HG03520 (cell line): ENCODE data around the gene SFXN5.

Experiments used
- ATAC-seq: cut with Tn5 transposase; IDR thresholded peaks from one replicate; pipeline ENCODE4 v1.9.1; 2021; ENCODE audit warnings: mild to moderate bottlenecking, moderate library complexity; ENCODE audit not compliant: unreplicated experiment

The SFXN5 gene

DNA sequence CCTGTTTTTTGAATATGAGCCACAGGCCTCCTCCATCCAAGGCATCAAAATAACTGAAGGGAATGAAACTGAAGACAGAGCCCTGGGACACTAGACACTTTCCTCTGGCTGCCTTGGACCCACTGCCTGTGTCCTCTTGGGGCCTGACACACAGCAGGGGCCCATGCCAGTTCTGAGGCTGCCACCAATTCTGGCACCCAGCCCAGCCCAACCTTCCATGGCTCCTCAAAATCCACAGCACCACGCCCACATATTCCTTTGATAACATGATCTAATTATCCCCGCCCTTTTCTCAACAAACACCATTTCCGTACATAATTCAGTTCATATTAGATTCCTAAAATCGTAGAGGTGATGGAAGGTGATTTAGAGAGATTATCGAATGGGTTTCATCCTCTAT, 90.0 kb downstream of the SFXN5 start:
- ATAC-seq = no peak

- no peak for ATAC-seq
These were observed 90.8 kb downstream of the SFXN5 start for GRCh38 chr2:72980535-72981217.

- no peak for ATAC-seq
These were observed 91.6 kb downstream of the SFXN5 start for GRCh38 chr2:72979896-72980295.

GRCh38 chr2:72975017-72975416, 96.5 kb downstream of the SFXN5 start:
- no peak for ATAC-seq

- no peak for ATAC-seq
These were observed 97.1 kb downstream of the SFXN5 start for GRCh38 chr2:72974436-72974754.

DNA sequence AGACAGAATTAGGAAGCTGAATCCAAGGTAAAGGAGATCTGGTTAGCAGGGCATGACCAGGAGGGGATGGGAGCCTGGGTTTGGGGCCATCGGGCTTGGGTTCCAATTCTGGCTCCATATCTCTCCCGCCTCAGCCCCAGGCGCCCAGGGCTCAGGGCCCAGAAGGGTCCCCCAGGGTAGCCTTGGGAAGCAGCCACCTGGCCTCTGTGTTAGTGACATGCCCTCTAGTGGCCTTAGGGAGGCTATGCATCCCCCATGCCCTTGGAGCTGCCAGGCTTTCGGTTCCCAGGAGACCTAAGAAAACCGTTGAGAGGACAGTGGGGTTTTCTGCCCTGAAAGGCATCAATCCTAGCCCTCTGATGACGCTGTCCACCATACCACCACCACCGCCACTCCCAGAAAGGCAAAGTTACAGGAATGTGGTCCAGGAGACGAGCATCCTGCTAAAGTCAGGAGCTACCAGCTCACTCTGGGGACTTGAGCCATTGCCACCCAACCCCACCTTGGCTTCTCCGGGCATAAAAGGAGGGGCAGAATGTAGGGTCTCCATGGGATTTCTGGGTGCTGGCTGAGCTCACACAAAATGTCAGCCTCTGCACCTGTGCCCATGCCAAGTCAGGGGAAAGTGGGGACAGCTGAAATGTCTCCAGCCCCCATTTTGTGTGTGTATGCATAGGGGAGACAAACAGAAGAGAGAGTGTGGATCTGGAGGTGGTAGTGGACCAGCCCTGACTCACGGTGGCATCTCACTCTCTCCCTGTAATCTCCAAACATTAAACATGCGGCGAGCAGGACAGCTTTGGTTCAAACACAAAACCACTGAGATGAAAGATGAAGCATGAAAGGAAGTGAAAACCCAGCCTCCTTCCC, 97.7 kb downstream of the SFXN5 start:
- peak; percentile 73 for ATAC-seq

DNA sequence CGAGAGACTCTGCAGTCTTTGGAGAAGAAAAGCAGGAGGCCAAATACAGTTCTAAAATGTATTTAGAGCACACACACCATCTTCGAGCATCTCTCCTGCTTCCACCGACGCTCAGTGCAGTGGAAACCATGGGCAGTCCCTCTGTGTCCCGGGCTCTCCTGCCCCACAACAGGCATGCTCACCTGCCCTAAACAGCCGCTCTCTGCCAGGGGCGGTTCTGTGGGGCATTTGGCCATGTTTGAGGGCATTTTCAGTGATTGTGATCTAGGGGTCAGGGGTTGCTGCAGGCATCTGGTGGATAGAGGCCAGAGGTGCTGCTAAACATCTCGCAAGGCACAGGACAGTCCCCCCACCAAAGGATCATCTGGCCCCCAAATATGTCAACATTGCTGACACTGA, 98.4 kb downstream of the SFXN5 start:
- ATAC-seq = no peak

DNA sequence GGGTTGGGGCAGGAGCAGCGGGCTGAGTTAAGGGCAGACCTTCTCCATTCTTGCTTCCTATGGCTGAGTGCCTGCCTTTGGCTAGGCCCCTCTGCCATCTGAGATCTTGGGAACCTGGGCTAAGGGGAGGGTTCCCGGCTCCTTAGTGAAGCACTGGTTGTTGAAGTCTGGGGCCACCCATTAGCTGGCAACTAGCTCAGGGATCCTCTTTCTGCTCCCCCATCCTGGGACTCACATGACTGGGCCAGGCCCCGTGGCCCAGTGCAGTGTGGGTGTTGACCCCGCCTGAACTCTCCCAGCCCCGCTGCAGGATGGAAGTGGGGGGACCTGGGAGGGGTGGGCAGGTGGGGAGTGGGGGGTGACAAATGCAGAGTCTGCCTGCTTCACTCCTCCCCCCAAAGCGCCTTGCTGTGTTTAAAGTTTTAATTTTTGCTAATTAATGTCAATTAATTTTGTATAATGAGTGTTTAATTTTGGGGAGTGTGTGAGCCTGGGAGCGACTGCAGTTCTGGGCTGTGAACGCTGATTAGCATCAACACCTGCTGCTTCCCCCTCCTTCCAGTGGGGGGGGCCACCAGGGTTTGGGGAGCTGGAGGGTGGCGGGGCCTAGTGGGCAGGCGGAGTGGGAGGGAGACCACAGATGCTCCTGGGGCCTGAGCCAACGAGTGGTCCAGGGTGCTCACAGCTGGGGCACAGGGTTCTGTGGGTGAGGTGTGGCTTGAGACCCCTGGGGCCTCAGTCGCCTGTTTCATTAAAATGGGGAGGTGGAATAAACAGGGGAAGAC, 99.0 kb downstream of the SFXN5 start:
- ATAC-seq = no peak

DNA sequence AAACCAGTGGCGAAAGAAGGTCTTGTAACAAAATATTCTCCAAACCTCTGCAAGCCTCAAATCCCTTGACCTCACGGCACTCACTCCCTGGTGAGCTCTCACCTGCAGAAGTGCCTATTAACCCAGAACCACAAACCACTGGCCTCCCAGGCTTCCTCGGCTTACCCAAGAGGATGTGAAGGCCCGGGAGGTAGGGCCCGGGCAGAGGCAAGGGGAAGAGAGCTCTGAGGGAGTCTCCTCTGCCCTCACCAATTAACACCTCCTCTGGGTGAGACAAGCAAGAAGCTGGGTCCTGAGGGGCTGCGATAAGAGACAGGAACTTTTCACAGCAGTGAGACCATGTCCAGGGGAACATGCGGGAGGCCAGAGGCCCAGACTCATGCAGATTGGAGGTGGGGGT, 100.5 kb downstream of the SFXN5 start:
- ATAC-seq = no peak

DNA sequence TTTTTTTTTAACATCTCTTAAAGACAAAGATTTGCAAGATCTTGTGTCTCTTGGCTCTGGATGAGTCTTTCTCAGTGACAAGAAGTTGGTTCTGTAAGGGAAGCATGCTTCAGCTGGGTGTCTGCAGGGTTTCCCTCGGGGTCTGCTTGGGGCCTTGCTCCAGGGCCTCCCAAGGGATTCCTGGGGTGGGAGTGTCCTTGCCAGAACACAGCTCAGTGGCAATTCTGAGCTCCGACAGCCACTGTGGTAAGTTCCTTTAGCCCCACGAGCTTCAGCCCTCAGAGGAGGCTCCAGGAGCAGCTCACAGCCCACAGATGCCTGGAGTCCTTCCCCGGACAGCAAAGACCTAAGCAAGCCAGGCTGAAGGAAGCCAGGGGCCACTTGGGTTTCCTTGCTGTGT, 101.8 kb downstream of the SFXN5 start:
- no peak for ATAC-seq

- no peak for ATAC-seq
These were observed 103.2 kb downstream of the SFXN5 start for GRCh38 chr2:72968286-72968685.

- no peak for ATAC-seq
These were observed 105.6 kb downstream of the SFXN5 start for GRCh38 chr2:72965770-72966450.

DNA sequence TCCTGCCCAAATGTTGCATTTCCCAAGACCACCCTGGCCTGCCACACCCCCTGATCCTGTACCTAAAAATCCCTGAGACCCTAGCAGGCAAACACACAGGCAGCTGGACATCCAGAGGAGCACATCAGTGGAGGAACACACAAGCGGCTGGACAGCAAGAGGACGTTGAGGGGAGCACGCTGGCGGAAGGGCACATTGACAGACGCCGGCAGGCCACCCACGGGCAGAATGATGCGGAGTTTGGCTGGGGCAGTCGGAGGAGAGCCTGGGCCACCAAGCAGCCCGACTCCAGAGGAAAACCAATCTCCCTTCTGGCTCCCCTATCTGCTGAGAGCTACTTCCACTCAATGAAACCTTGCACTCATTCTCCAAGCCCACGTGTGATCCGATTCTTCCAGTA, 106.5 kb downstream of the SFXN5 start:
- ATAC-seq = no peak

DNA sequence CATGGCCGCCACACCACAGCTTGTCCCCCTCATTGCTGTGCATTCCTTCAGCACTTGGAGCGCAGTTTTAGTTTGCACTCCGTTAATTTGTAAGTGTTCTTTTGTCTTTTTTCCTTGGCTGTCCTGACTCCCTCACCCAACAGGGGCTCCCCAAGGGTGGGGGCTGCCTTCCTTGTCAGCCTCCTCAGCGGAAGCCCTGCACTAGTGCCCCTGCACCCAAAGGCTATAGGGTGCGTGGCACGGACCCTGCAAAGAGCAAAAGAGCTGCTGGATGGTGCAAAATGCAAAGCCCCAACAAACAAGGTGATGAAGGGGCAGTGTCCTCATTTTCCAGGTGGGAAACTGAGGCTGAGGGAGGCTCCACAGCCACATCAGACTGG, 107.4 kb downstream of the SFXN5 start:
- no peak for ATAC-seq

DNA sequence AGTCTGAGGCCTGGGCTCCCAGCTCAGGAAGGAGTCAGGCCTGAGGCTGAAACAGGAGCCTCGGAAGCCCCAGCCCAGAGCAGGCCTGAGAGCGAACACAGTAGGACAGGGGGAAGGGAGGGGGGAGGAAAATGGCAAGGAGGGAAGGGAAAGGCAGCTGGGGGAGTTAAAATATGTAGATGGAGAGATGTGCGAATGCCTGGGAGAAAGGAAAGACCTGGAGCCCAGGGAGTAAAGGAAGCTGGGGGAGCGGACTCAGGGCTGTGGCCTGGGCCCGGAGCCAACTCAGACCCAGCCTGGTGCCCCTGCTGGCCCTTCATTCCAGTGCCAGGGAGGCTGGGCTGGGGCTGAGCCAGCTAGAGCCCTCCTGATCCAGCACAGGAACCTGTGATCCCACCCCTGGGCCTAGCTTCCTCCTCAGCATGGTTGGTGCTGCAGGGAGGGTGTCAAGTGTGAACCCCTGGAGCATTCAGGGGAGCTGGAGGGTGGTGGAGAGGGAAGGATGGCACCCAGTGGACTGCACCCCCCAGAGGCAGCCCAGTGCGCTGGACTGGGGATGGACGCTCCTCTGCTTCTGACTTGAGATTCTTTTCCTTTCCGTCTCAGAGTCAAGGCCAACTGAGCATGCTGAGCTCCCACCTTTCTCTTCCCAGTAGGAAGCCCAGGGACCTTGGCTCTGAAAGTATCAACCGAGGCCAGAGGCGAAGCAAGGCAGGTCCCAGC, 107.9 kb downstream of the SFXN5 start:
- ATAC-seq = no peak

GRCh38 chr2:72962911-72963310, 108.6 kb downstream of the SFXN5 start:
- ATAC-seq = no peak

- no peak for ATAC-seq
These were observed 109.6 kb downstream of the SFXN5 start for GRCh38 chr2:72961853-72962468.

DNA sequence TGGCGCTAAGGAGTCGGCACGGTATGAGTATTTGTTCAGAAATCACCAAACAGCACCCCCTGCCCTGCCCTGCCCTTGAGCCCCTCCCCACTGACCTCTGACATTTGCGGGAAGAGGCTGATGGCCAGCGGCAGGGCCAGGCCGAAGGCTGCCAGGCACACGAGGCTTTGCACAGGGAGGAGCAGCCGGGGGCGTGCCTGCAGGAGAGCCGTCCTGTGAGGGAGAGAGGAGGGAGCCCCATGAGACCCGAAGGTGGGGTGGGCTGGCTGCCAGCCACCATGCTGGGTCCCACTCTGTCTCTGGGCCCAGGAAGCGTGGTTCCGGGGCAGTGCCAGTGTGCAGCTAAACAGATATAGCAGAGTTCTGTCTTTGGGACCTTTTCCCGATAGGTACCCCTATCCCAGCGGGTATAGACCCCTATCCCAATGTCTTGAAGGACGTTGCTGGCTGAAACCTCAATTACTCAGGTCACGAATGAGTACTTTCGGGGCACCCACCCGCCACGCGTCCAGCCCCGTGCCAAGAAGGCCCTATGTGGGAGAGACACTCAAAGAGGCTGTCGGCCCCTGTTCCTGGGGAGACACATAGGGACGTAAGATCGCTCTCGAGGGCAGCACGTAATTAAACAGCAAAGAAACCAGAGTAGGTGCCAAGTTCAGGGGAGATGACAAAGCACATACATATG, 110.3 kb downstream of the SFXN5 start:
- no peak for ATAC-seq
